H1 (cell line): ENCODE data around the gene ZBTB49.

ENCODE experiments used
- ASH2L ChIP-seq: fragments of 200-600, 300-600 bp; sonication (generic); IDR thresholded peaks from one replicate; pipeline ENCODE4 v1.7.1; 2017; ENCODE audit warnings: low read length
- CEBPB ChIP-seq: IDR thresholded peaks from 2 replicates; pipeline ENCODE4 v1.6.1; 2012; ENCODE audit warnings: low read depth, low read length
- CREB1 ChIP-seq: IDR thresholded peaks from 2 replicates; pipeline ENCODE4 v1.6.1; 2012; ENCODE audit warnings: inconsistent platforms
- CTCF ChIP-seq, 3 experiments: IDR thresholded peaks; 1 replicate in 2 of 3; 2 replicates in 1 of 3; pipeline versions ENCODE4 v1.5.1 to v1.6.1; 2011; ENCODE audit warnings: low read length in 3 of 3, mild to moderate bottlenecking in 3 of 3, inconsistent platforms in 2 of 3, low read depth in 1 of 3, moderate library complexity in 1 of 3; ENCODE audit not compliant: insufficient read depth in 1 of 3; ENCODE audit errors: control extremely low read depth in 1 of 3
- EZH2 ChIP-seq: fragments of 200-600 bp; sonication (generic); IDR thresholded peaks from 2 replicates; pipeline ENCODE4 v1.7.1; 2012; ENCODE audit warnings: low read depth, mild to moderate bottlenecking, moderate library complexity, low read length, inconsistent platforms; ENCODE audit not compliant: severe bottlenecking
- FOSL1 ChIP-seq: IDR thresholded peaks from 2 replicates; pipeline ENCODE4 v1.6.1; 2011; ENCODE audit warnings: mild to moderate bottlenecking, low read depth, low read length, moderate library complexity; ENCODE audit not compliant: insufficient read depth
- JUND ChIP-seq: IDR thresholded peaks from 2 replicates; pipeline ENCODE4 v1.6.1; 2011; ENCODE audit warnings: mild to moderate bottlenecking, improper control_type of control experiment, low read length
- NANOG ChIP-seq: IDR thresholded peaks from 2 replicates; pipeline ENCODE4 v1.6.1; 2011; ENCODE audit warnings: low read length, low read depth, mild to moderate bottlenecking, inconsistent platforms; ENCODE audit not compliant: insufficient read depth, poor library complexity, severe bottlenecking
- PHF8 ChIP-seq: fragments of 200-600 bp; sonication (generic); conservative IDR thresholded peaks from 2 replicates; pipeline ENCODE4 v1.7.1; 2012; ENCODE audit warnings: low read depth, mild to moderate bottlenecking, inconsistent platforms, low read length, moderate library complexity
- POLR2A ChIP-seq, 2 experiments: IDR thresholded peaks; 1 replicate in 1 of 2; 2 replicates in 1 of 2; pipeline ENCODE4 v1.6.1; 2011; ENCODE audit warnings: low read depth in 2 of 2, low read length in 2 of 2, mild to moderate bottlenecking in 2 of 2; ENCODE audit errors: control extremely low read depth in 1 of 2
- POLR2AphosphoS5 ChIP-seq: IDR thresholded peaks from 2 replicates; pipeline ENCODE4 v1.6.1; 2011; ENCODE audit warnings: low read depth, low read length
- RFX5 ChIP-seq: IDR thresholded peaks from 2 replicates; pipeline ENCODE4 v1.6.1; 2011; ENCODE audit warnings: low read depth, low read length, improper control_type of control experiment, borderline replicate concordance
- SIN3A ChIP-seq, 2 experiments: IDR thresholded peaks in 1 of 2; conservative IDR thresholded peaks in 1 of 2; 2 replicates each; pipeline ENCODE4 v1.6.1; 2011 to 2012; ENCODE audit warnings: low read length in 2 of 2, improper control_type of control experiment in 1 of 2, low read depth in 1 of 2, mild to moderate bottlenecking in 1 of 2
- ZNF274 ChIP-seq: IDR thresholded peaks from 2 replicates; pipeline ENCODE4 v1.7.0; 2012; ENCODE audit warnings: low read length, borderline replicate concordance; ENCODE audit errors: extremely low read depth

- no peak for TF ChIP-seq CTCF (IDR thresholded peaks at IDR 0.05; ENCODE audit: control extremely low read depth in 1 of 3, insufficient read depth in 1 of 3, low read depth in 1 of 3, low read length in 3 of 3)
- no peak for TF ChIP-seq NANOG
- TF ChIP-seq CEBPB, result no peak
- TF ChIP-seq POLR2A (IDR thresholded peaks at IDR 0.05; ENCODE audit: control extremely low read depth in 1 of 2, low read depth in 2 of 2, low read length in 2 of 2), result peak; percentile 95 to 97
- peak; percentile 96 for TF ChIP-seq POLR2AphosphoS5
- peak; percentile 98 for TF ChIP-seq PHF8
- TF ChIP-seq EZH2, result no peak
- TF ChIP-seq ASH2L, result peak; percentile 93
- no peak for TF ChIP-seq FOSL1
- TF ChIP-seq ZNF274, result no peak
- no peak for TF ChIP-seq RFX5
- peak; percentile 84 for TF ChIP-seq JUND
- peak in 1 of 2 experiments; percentile 73; a peak in 1 of 4 replicates for TF ChIP-seq SIN3A (conservative IDR thresholded peaks at IDR 0.05 in 1 of 2, IDR thresholded peaks at IDR 0.05 in 1 of 2; ENCODE audit: low read depth in 1 of 2, low read length in 2 of 2)
- TF ChIP-seq CREB1, result peak; percentile 95
These were observed 41.8 kb upstream of the ZBTB49 start, which contains the start of gene TMEM128 for GRCh38 chr4:4248029-4248884.
